ENCODE results near the gene ASB4.

GRCh38 chr7:95578299-95578855, 92.6 kb downstream of the ASB4 start:
- TF ChIP-seq CTCF (IDR thresholded peaks at IDR 0.05) (no peak), POLR2A (IDR thresholded peaks at IDR 0.05) (no peak)
